ENCODE measurements around the gene SH3BP1.

DNA sequence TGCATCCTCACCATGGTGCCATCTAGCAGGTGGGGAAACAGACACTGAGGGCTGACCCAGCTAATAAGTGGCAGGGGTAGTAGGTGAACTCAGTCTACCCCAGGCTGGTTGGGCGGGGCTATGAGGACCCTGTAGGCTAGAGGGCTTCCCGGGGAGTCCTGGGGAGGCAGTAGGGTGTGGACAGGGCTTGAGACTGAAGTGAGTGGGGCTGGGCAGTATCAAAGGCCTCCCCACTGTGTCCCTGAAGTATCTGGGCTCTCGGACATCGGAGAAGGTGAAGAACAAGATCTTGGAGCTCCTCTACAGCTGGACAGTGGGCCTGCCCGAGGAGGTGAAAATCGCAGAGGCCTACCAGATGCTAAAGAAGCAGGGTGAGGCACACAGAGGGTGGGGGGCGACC lies 19.5 kb upstream of the SH3BP1 start:
- TF ChIP-seq RAD21 (IDR thresholded peaks at IDR 0.05; ENCODE audit: low read depth) (no peak), TAF1 (IDR thresholded peaks at IDR 0.05; ENCODE audit: low read depth) (no peak), CEBPB (IDR thresholded peaks at IDR 0.05) (no peak), NFIC (IDR thresholded peaks at IDR 0.05) (no peak), TEAD4 (IDR thresholded peaks at IDR 0.05) (no peak), YY1 (IDR thresholded peaks at IDR 0.05; ENCODE audit: low read depth) (no peak), EP300 (IDR thresholded peaks at IDR 0.05; ENCODE audit: borderline replicate concordance) (no peak)
- TF ChIP-seq, protein P1, sequence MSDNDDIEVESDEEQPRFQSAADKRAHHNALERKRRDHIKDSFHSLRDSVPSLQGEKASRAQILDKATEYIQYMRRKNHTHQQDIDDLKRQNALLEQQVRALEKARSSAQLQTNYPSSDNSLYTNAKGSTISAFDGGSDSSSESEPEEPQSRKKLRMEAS (IDR thresholded peaks at IDR 0.05), result no peak
- TF ChIP-seq, protein P2, sequence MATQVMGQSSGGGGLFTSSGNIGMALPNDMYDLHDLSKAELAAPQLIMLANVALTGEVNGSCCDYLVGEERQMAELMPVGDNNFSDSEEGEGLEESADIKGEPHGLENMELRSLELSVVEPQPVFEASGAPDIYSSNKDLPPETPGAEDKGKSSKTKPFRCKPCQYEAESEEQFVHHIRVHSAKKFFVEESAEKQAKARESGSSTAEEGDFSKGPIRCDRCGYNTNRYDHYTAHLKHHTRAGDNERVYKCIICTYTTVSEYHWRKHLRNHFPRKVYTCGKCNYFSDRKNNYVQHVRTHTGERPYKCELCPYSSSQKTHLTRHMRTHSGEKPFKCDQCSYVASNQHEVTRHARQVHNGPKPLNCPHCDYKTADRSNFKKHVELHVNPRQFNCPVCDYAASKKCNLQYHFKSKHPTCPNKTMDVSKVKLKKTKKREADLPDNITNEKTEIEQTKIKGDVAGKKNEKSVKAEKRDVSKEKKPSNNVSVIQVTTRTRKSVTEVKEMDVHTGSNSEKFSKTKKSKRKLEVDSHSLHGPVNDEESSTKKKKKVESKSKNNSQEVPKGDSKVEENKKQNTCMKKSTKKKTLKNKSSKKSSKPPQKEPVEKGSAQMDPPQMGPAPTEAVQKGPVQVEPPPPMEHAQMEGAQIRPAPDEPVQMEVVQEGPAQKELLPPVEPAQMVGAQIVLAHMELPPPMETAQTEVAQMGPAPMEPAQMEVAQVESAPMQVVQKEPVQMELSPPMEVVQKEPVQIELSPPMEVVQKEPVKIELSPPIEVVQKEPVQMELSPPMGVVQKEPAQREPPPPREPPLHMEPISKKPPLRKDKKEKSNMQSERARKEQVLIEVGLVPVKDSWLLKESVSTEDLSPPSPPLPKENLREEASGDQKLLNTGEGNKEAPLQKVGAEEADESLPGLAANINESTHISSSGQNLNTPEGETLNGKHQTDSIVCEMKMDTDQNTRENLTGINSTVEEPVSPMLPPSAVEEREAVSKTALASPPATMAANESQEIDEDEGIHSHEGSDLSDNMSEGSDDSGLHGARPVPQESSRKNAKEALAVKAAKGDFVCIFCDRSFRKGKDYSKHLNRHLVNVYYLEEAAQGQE (IDR thresholded peaks at IDR 0.05; ENCODE audit: low read depth), result no peak

Data from Ishikawa (cell line).